Measurements from ENCODE around the gene EXTL2. TPM values are rescaled to one million over a fixed set of nuclear protein-coding genes. Genes with fewer than 3 reads are reported as not detected.

Gene EXTL2, protein sequence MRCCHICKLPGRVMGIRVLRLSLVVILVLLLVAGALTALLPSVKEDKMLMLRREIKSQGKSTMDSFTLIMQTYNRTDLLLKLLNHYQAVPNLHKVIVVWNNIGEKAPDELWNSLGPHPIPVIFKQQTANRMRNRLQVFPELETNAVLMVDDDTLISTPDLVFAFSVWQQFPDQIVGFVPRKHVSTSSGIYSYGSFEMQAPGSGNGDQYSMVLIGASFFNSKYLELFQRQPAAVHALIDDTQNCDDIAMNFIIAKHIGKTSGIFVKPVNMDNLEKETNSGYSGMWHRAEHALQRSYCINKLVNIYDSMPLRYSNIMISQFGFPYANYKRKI
- total RNA-seq (2021) (16.3 and 20.2 TPM in 2 replicates), Bru-seq, nascent RNA (percentile 68 among the genes with signal in this experiment), BruChase-seq, experiment 1, labeled RNA remaining after a 2-hour chase (percentile 78 among the genes with signal in this experiment), BruChase-seq, experiment 2, labeled RNA remaining after a 6-hour chase (percentile 76 among the genes with signal in this experiment)
- long read RNA-seq, transcript EXTL2-202 (5 exons, 3,985 nt): major isoform, 14 of 29 reads
- long read RNA-seq, partial matches to known transcripts: 3 of 29 reads
- long read RNA-seq, other reads (novel, unspliced or antisense): 6 of 29 reads

DNA sequence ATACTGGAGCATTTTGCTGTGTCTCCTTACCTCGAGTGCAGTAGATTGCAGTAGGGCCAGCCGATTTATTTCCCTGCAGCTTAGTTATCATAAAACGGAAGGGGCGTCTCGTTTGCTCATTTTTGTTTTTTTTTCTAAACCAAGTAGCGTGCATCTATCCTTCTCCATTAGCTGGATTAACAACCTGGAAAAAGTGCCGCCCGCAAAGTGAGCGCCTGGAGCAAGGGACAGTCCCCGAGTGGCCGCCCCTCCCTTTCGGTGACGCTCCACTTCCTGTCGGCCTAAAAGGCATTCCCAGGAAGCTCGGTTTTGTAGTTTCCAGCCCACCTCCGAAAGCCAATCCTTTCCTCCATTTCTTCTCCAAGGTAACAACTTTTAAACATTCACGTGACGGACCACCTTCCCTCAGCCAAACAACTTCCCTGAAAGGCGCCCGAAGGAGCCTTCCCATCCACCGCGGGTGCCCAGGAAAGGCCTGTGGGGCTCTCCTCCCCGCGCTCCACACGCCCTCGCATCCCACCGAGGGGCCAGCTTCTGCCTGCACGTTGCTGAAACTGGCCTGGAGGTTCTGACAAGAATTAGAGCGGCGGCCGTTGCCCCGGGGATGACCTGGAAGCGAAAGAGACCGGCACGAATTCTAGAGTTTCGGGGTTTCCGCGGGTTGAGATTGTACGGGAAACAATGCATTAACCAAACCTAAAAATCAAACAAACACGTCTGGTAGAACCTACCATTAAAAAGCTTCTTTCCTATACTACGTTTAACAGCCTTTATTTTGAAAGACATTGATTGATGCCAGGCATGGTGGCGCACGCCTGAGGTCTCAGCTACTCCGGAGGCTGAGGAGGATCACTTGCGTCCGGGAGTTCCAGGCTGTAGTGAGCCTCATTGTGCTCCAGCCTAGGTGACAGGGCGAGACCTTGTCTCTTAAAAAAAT lies at the start of gene EXTL2:
Gene EXTL2 (minus strand): TSS at position 240 of the 937 bp plus-strand sequence. CDS start 6,085 bp downstream, outside the sequence.
- Histone ChIP-seq H3F3A (ENCODE audit: insufficient read depth, low read depth) (peaks cover 32% of the 10 kb centered on the region), H4K20me1 (ENCODE audit: insufficient read depth) (peaks cover 5% of the 10 kb centered on the region; the same call in 1 of the 2 replicates), H3K27me3 (ENCODE audit: insufficient read depth, low read depth) (no peaks in the 10 kb centered on the region), H3K36me3 (ENCODE audit: low read depth) (peaks cover 35% of the 10 kb centered on the region), H3K9me2 (ENCODE audit: insufficient read depth) (no peaks in the 10 kb centered on the region), H3K9me3 (ENCODE audit: insufficient read depth, low read depth) (peaks cover 13% of the 10 kb centered on the region; the same call in 1 of the 2 replicates), H3K4me1 (replicated peaks; ENCODE audit: insufficient read depth) (peaks cover 31% of the 10 kb centered on the region), H3K27ac (peak within 1 kb of the TSS; percentile 95), H3K79me2 (ENCODE audit: low read depth) (peaks cover 57% of the 10 kb centered on the region), H3K4me2 (peak within 1 kb of the TSS; percentile 97), H2AFZ (peak within 1 kb of the TSS; percentile 86), H3K4me3 (peak within 1 kb of the TSS; percentile 76)
- intact Hi-C loops (cut with micrococcal nuclease; ENCODE audit: unreplicated experiment): loop anchor here (10.0 kb wide), 1 partner anchor 760 kb away; the partner anchor contains the start of genes SASS6 and TRMT13
- DNase-seq: peak; percentile 90 to 97
- BruUV-seq (replicated peaks): TSS peak; percentile 27
- ChIA-PET POLR2A (ENCODE audit: unreplicated experiment) (interaction anchor here (0.5 to 1.0 kb wide), 12 partner anchors 14 to 1480 kb away, joined by 3 to 19 read pairs (median 4); partner anchors contain the start of gene TRMT13), CTCF (interaction anchor here (1.1 kb wide), 1 partner anchor 54 kb away, joined by 3 read pairs; no protein-coding TSS in a partner anchor)
- TF ChIP-seq, protein P1, sequence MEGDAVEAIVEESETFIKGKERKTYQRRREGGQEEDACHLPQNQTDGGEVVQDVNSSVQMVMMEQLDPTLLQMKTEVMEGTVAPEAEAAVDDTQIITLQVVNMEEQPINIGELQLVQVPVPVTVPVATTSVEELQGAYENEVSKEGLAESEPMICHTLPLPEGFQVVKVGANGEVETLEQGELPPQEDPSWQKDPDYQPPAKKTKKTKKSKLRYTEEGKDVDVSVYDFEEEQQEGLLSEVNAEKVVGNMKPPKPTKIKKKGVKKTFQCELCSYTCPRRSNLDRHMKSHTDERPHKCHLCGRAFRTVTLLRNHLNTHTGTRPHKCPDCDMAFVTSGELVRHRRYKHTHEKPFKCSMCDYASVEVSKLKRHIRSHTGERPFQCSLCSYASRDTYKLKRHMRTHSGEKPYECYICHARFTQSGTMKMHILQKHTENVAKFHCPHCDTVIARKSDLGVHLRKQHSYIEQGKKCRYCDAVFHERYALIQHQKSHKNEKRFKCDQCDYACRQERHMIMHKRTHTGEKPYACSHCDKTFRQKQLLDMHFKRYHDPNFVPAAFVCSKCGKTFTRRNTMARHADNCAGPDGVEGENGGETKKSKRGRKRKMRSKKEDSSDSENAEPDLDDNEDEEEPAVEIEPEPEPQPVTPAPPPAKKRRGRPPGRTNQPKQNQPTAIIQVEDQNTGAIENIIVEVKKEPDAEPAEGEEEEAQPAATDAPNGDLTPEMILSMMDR (conservative IDR thresholded peaks at IDR 0.05): no peak
- no peak for TF ChIP-seq EZH2 (IDR thresholded peaks at IDR 0.05; ENCODE audit: low read depth)

DNA sequence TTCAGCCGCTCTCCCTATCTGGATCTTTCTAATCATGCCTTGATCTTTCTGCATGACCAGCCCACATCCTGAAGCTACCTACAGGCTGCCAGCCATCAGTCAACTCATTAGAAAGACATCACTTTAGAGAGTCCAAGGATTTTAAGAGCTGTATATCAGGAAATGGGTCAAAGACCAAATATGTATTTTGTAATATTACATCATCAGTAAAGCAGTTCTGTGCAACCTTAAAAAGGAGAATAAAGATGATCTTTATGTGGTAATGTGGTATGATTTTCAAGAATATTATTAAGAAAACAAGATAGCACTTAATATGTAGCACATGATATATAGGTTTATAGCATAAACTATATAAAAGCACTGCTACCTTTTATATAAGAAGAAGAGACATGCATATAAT lies 48.9 kb upstream of the EXTL2 start:
- Histone ChIP-seq H3K4me3 (no peak overlapping the region), H3K9me3 (ENCODE audit: insufficient read depth, low read depth) (no peaks in the 10 kb centered on the region), H3K9me2 (ENCODE audit: insufficient read depth) (peaks cover 3% of the 10 kb centered on the region; the same call in 1 of the 2 replicates), H2AFZ (no peak overlapping the region), H4K20me1 (ENCODE audit: insufficient read depth) (peaks cover 6% of the 10 kb centered on the region; the same call in 1 of the 2 replicates), H3K27ac (no peak overlapping the region; the same call in 1 of the 2 replicates), H3K4me2 (no peak overlapping the region), H3K79me2 (ENCODE audit: low read depth) (peaks cover 24% of the 10 kb centered on the region; the same call in 1 of the 2 replicates), H3F3A (ENCODE audit: insufficient read depth, low read depth) (no peaks in the 10 kb centered on the region; the same call in 1 of the 2 replicates), H3K4me1 (replicated peaks; ENCODE audit: insufficient read depth) (peaks cover 5% of the 10 kb centered on the region; the same call in 1 of the 2 replicates), H3K36me3 (ENCODE audit: low read depth) (peaks cover 40% of the 10 kb centered on the region), H3K27me3 (ENCODE audit: insufficient read depth, low read depth) (no peaks in the 10 kb centered on the region)
- POLR2A ChIA-PET (ENCODE audit: unreplicated experiment): no interaction called here
- TF ChIP-seq, protein P1 (conservative IDR thresholded peaks at IDR 0.05): no peak
- no peak for TF ChIP-seq EZH2 (IDR thresholded peaks at IDR 0.05; ENCODE audit: low read depth)
- CTCF ChIA-PET: no interaction called here
- BruUV-seq (replicated peaks): no TSS peak
- intact Hi-C loops (cut with micrococcal nuclease; ENCODE audit: unreplicated experiment): no loop called here
- DNase-seq: no peak
